ENCODE measurements around the gene TUT1. TPM values are rescaled to one million over a fixed set of nuclear protein-coding genes. Genes with fewer than 3 reads are reported as not detected.
A peak's percentile ranks its signal among the peaks of the same experiment; 100 is the strongest.

TUT1 gene
- total and polyA plus RNA-seq, 4 donors = 10.8 to 21.9 (median 17.3) TPM

DNA sequence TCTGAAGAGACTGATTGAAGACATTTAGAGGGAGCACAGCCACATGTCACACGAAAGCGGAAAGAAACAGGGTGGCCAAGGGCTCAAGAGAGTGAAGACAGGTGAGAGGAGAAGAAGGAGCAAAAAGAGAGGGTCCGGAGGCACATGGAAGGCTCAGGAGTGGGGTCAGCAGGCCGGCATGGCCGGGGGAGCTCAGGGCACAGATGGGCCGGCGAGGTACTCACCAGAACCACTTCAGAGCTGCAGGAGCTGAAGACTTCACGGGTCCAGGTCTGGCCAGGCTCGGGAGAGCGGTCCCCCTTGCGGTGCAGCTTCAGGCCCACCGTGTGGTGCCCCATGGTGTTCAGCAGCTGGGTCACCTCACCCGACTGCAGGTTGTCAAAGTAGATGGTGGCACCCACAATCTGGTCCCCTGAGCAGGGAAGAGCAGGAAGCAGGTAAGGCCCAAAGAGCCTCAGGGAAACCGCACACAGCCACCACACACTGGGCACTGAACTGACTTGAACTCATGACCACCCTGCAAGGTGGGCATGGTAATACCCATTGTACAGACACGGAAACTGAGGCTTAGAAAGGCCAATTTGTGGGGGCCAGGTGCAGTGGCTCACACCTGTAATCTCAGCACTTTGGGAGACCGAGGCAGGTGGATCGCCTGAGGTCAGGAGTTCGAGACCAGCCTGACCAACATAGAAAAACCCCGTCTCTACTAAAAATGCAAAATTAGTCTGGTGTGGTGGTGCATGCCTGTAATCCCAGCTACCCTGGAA, 56.4 kb downstream of the TUT1 start:
- Histone ChIP-seq H3K27me3 (ENCODE audit: control insufficient read depth in 3 of 3, insufficient read depth in 3 of 3, low read length in 2 of 3) (no peaks in the 10 kb centered on the region), H3K4me3 (no peak overlapping the region), H3K9ac (ENCODE audit: insufficient read depth in 1 of 2, low read length in 2 of 2) (no peak overlapping the region), H3K4me1 (ENCODE audit: control insufficient read depth in 5 of 5, insufficient read depth in 5 of 5, low read length in 5 of 5) (peaks cover 7 to 21% (median 20%) of the 10 kb centered on the region in 5 donors), H3K36me3 (ENCODE audit: control insufficient read depth in 4 of 4, insufficient read depth in 4 of 4, low read length in 4 of 4) (peaks cover 43 to 57% (median 50%) of the 10 kb centered on the region in 4 donors), H3K27ac (ENCODE audit: low read depth in 1 of 2, low read length in 1 of 2) (no peak overlapping the region), H3K9me3 (ENCODE audit: control insufficient read depth in 4 of 4, insufficient read depth in 3 of 4, low read length in 3 of 4) (no peaks in the 10 kb centered on the region)
- ATAC-seq (ENCODE audit: insufficient read depth, low FRiP score) (no peak), DNase-seq (no peak)
- WGBS, 2 donors = 92 to 95% methylated on average over 19 of the region's 19 CpGs
- TF ChIP-seq, protein P1, sequence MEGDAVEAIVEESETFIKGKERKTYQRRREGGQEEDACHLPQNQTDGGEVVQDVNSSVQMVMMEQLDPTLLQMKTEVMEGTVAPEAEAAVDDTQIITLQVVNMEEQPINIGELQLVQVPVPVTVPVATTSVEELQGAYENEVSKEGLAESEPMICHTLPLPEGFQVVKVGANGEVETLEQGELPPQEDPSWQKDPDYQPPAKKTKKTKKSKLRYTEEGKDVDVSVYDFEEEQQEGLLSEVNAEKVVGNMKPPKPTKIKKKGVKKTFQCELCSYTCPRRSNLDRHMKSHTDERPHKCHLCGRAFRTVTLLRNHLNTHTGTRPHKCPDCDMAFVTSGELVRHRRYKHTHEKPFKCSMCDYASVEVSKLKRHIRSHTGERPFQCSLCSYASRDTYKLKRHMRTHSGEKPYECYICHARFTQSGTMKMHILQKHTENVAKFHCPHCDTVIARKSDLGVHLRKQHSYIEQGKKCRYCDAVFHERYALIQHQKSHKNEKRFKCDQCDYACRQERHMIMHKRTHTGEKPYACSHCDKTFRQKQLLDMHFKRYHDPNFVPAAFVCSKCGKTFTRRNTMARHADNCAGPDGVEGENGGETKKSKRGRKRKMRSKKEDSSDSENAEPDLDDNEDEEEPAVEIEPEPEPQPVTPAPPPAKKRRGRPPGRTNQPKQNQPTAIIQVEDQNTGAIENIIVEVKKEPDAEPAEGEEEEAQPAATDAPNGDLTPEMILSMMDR (IDR thresholded peaks at IDR 0.05; ENCODE audit: control extremely low read depth, extremely low read depth) = no peak

DNA sequence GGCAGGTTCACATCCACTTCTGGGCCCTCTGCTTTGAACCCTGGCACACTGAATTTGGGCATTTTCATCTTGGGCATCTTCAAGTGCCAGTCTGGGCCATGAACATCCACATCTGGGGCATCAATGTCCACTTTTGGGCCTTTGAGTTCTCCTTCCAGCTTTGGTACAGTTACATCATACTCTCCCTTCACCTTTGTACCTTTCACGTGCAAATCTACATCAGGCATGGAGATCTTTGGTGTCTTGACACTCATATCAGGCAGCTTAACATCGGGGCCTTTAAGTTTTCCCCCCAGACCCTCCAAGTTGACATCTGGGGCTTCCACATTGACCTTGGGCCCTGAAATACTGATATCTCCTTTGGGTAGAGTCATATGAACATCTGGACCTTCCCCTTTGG, 59.2 kb downstream of the TUT1 start:
- no peaks in the 10 kb centered on the region for H3K9me3 ChIP-seq (ENCODE audit: control insufficient read depth in 4 of 4, insufficient read depth in 3 of 4, low read length in 3 of 4)
- no peaks in the 10 kb centered on the region for H3K27me3 ChIP-seq (ENCODE audit: control insufficient read depth in 3 of 3, insufficient read depth in 3 of 3, low read length in 2 of 3)
- ATAC-seq (ENCODE audit: insufficient read depth, low FRiP score) (no peak), DNase-seq (no peak)
- H3K9ac ChIP-seq (ENCODE audit: insufficient read depth in 1 of 2, low read length in 2 of 2) = no peak overlapping the region
- no peak overlapping the region for H3K27ac ChIP-seq (ENCODE audit: low read depth in 1 of 2, low read length in 1 of 2)
- WGBS, 2 donors = 96 to 98% methylated on average over 2 of the region's 2 CpGs
- peaks cover 54 to 75% (median 64%) of the 10 kb centered on the region in 4 donors for H3K36me3 ChIP-seq (ENCODE audit: control insufficient read depth in 4 of 4, insufficient read depth in 4 of 4, low read length in 4 of 4)
- H3K4me3 ChIP-seq = no peak overlapping the region
- TF ChIP-seq, protein P1 (IDR thresholded peaks at IDR 0.05; ENCODE audit: control extremely low read depth, extremely low read depth) = no peak
- peaks cover 0 to 5% (median 0%) of the 10 kb centered on the region in 5 donors for H3K4me1 ChIP-seq (ENCODE audit: control insufficient read depth in 5 of 5, insufficient read depth in 5 of 5, low read length in 5 of 5)

Small RNA genes lying within 50 kb of the gene (small RNA-seq; reads per million reads assigned to genes)
- gene AP001458.1 (ENCODE audit: low replicate concordance) (not detected), gene EEF1G (ENCODE audit: low replicate concordance) (not detected), gene MIR6747 (ENCODE audit: low replicate concordance) (0.31 reads per million, percentile 36 among the genes with 10 or more reads in this experiment)

Other genes starting within 250 kb of the TUT1 start
- gene SCGB1A1, start 172.5 kb downstream of the TUT1 start, total RNA-seq = 1,000 to 10,000 TPM in 1 of 2 donors, 10 to 100 TPM in 1; 16.0 to 5,001 TPM
- 1,000 to 10,000 TPM; 2,989 to 6,099 TPM for gene SCGB1A1, start 172.5 kb downstream of the TUT1 start, polyA plus RNA-seq
- gene AHNAK, start 44.7 kb downstream of the TUT1 start, total RNA-seq = 100 to 1,000 TPM; 396 to 707 TPM
- gene AHNAK, start 44.7 kb downstream of the TUT1 start, polyA plus RNA-seq = 10 to 100 TPM; 66.5 to 79.9 TPM
- 1,000 to 10,000 TPM in 1 of 2 donors, 100 to 1,000 TPM in 1; 941 to 1,160 TPM for gene EEF1G, start 17.6 kb downstream of the TUT1 start, total RNA-seq
- gene EEF1G, start 17.6 kb downstream of the TUT1 start, polyA plus RNA-seq = 1,000 to 10,000 TPM; 1,043 to 1,130 TPM
- gene MTA2, start 10.3 kb upstream of the TUT1 start, total RNA-seq = 10 to 100 TPM; 53.7 to 74.4 TPM
- 10 to 100 TPM; 57.0 to 62.2 TPM for gene MTA2, start 10.3 kb upstream of the TUT1 start, polyA plus RNA-seq
- 10 to 100 TPM; 29.1 to 95.4 TPM for gene EML3, start 21.3 kb upstream of the TUT1 start, total RNA-seq
- gene EML3, start 21.3 kb upstream of the TUT1 start, polyA plus RNA-seq = 10 to 100 TPM; 59.5 to 66.4 TPM
- 1 to 10 TPM; 3.5 to 9.6 TPM for gene ROM1, start 21.7 kb upstream of the TUT1 start, total RNA-seq
- gene ROM1, start 21.7 kb upstream of the TUT1 start, polyA plus RNA-seq = 10 to 100 TPM in 1 of 2 donors, 1 to 10 TPM in 1; 9.3 to 17.9 TPM
- 10 to 100 TPM; 14.6 to 48.7 TPM for gene B3GAT3, start 30.5 kb upstream of the TUT1 start, total RNA-seq
- gene B3GAT3, start 30.5 kb upstream of the TUT1 start, polyA plus RNA-seq = 10 to 100 TPM; 50.3 to 58.0 TPM
- gene GANAB, start 55.1 kb upstream of the TUT1 start, total RNA-seq = 100 to 1,000 TPM; 181 to 266 TPM
- gene GANAB, start 55.1 kb upstream of the TUT1 start, polyA plus RNA-seq = 100 to 1,000 TPM; 104 to 155 TPM
- gene INTS5, start 61.8 kb upstream of the TUT1 start, total RNA-seq = 10 to 100 TPM; 15.5 to 22.7 TPM
- gene INTS5, start 61.8 kb upstream of the TUT1 start, polyA plus RNA-seq = 10 to 100 TPM in 1 of 2 donors, 1 to 10 TPM in 1; 8.5 to 17.4 TPM
- gene C11orf98, start 73.7 kb upstream of the TUT1 start, total RNA-seq = 10 to 100 TPM; 19.0 to 54.0 TPM
- 100 to 1,000 TPM; 135 to 140 TPM for gene C11orf98, start 73.7 kb upstream of the TUT1 start, polyA plus RNA-seq
- gene CSKMT, start 73.8 kb upstream of the TUT1 start, total RNA-seq = 10 to 100 TPM in 1 of 2 donors, 1 to 10 TPM in 1; 5.3 to 19.8 TPM
- gene CSKMT, start 73.8 kb upstream of the TUT1 start, polyA plus RNA-seq = 10 to 100 TPM; 11.0 to 37.1 TPM
- 10 to 100 TPM in 1 of 2 donors, 1 to 10 TPM in 1; 8.6 to 10.4 TPM for gene UQCC3, start 80.2 kb upstream of the TUT1 start, total RNA-seq
- 10 to 100 TPM in 1 of 2 donors, 1 to 10 TPM in 1; 8.7 to 20.1 TPM for gene UQCC3, start 80.2 kb upstream of the TUT1 start, polyA plus RNA-seq
- gene LBHD1, start 80.7 kb upstream of the TUT1 start, total RNA-seq = 1 to 10 TPM; 4.4 to 8.9 TPM
- 1 to 10 TPM; 4.4 to 5.7 TPM for gene LBHD1, start 80.7 kb upstream of the TUT1 start, polyA plus RNA-seq
- 10 to 100 TPM; 54.8 to 80.2 TPM for gene UBXN1, start 87.5 kb upstream of the TUT1 start, total RNA-seq
- 100 to 1,000 TPM; 149 to 168 TPM for gene UBXN1, start 87.5 kb upstream of the TUT1 start, polyA plus RNA-seq
- 1 to 10 TPM in 1 of 2 donors, under 1 TPM in 1; 0.57 to 2.6 TPM for gene LRRN4CL, start 98.0 kb upstream of the TUT1 start, total RNA-seq
- gene LRRN4CL, start 98.0 kb upstream of the TUT1 start, polyA plus RNA-seq = 1 to 10 TPM in 1 of 2 donors, under 1 TPM in 1; 0.46 to 1.9 TPM
- gene BSCL2, start 115.9 kb upstream of the TUT1 start, total RNA-seq = 100 to 1,000 TPM in 1 of 2 donors, 10 to 100 TPM in 1; 30.7 to 120 TPM
- gene BSCL2, start 115.9 kb upstream of the TUT1 start, polyA plus RNA-seq = 100 to 1,000 TPM in 1 of 2 donors, 10 to 100 TPM in 1; 65.7 to 190 TPM
- under 1 TPM in 1 of 2 donors, not detected in 1; 0.40 TPM for gene GNG3, start 116.2 kb upstream of the TUT1 start, total RNA-seq
- gene GNG3, start 116.2 kb upstream of the TUT1 start, polyA plus RNA-seq = under 1 TPM; 0.05 to 0.26 TPM
- 10 to 100 TPM; 41.4 to 53.1 TPM for gene HNRNPUL2, start 135.9 kb upstream of the TUT1 start, total RNA-seq
- 10 to 100 TPM; 25.6 to 29.5 TPM for gene HNRNPUL2, start 135.9 kb upstream of the TUT1 start, polyA plus RNA-seq
- 10 to 100 TPM; 27.7 to 33.8 TPM for gene TTC9C, start 137.0 kb upstream of the TUT1 start, total RNA-seq
- 10 to 100 TPM; 22.6 to 55.5 TPM for gene TTC9C, start 137.0 kb upstream of the TUT1 start, polyA plus RNA-seq
- 10 to 100 TPM in 1 of 2 donors, 1 to 10 TPM in 1; 8.9 to 12.9 TPM for gene ZBTB3, start 162.6 kb upstream of the TUT1 start, total RNA-seq
- 1 to 10 TPM; 2.1 to 5.8 TPM for gene ZBTB3, start 162.6 kb upstream of the TUT1 start, polyA plus RNA-seq
- gene POLR2G, start 170.1 kb upstream of the TUT1 start, total RNA-seq = 10 to 100 TPM; 52.0 to 72.9 TPM
- gene POLR2G, start 170.1 kb upstream of the TUT1 start, polyA plus RNA-seq = 100 to 1,000 TPM; 141 to 148 TPM
- 10 to 100 TPM; 22.6 to 27.8 TPM for gene TAF6L, start 179.9 kb upstream of the TUT1 start, total RNA-seq
- 10 to 100 TPM; 18.7 to 32.7 TPM for gene TAF6L, start 179.9 kb upstream of the TUT1 start, polyA plus RNA-seq
- 10 to 100 TPM; 40.0 to 61.0 TPM for gene TMEM179B, start 195.9 kb upstream of the TUT1 start, total RNA-seq
- 10 to 100 TPM; 68.8 to 87.6 TPM for gene TMEM179B, start 195.9 kb upstream of the TUT1 start, polyA plus RNA-seq
- gene TMEM223, start 200.5 kb upstream of the TUT1 start, total RNA-seq = 10 to 100 TPM in 1 of 2 donors, 1 to 10 TPM in 1; 9.7 to 15.6 TPM
- 10 to 100 TPM; 21.9 to 38.6 TPM for gene TMEM223, start 200.5 kb upstream of the TUT1 start, polyA plus RNA-seq
- gene NXF1, start 213.9 kb upstream of the TUT1 start, total RNA-seq = 10 to 100 TPM; 62.6 to 89.4 TPM
- gene NXF1, start 213.9 kb upstream of the TUT1 start, polyA plus RNA-seq = 10 to 100 TPM; 68.4 to 82.5 TPM
- gene STX5, start 240.5 kb upstream of the TUT1 start, total RNA-seq = 10 to 100 TPM; 38.7 to 47.6 TPM
- 10 to 100 TPM; 19.8 to 36.6 TPM for gene STX5, start 240.5 kb upstream of the TUT1 start, polyA plus RNA-seq
- not detected for gene TEX54, start 241.3 kb upstream of the TUT1 start, total RNA-seq
- gene TEX54, start 241.3 kb upstream of the TUT1 start, polyA plus RNA-seq = not detected
- gene WDR74, start 248.1 kb upstream of the TUT1 start, total RNA-seq = 10 to 100 TPM; 26.2 to 41.4 TPM
- 10 to 100 TPM; 42.5 to 64.1 TPM for gene WDR74, start 248.1 kb upstream of the TUT1 start, polyA plus RNA-seq

Data from lung (tissue), 13 donors.